ENCODE data around the gene CNBD2.

CNBD2 gene

DNA sequence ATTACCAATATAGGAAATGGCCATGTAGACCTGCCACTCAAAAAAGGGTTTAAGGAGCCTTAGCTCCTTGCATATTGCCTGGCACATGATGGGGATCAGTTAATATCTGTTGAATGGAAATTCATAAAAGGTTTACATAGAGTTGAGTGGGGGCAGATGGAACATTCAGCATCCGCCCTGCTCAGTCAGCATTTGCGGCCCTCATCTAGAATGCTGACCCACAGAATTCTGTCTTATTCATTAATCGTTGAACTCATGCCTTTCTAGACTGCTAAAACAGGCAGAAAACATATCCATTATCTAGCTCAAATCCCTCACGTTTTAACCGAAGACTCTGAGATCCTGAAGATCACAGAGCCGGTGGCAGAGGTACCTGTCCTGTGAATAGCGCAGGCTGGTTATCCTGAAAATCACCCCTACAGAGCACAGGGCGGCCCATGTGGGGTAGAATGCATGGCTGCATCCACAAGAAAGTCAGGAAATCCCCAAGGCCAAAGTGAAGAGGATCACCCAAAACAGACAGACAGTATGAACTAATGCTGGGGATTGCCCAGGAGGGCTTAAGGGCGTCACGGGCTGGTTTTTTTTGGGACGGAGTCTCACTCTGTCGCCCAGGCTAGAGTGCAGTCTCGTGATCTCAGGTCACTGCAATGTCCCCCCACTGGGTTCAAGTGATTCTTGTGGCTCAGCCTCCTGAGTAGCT, 59.9 kb downstream of the CNBD2 start:
- Histone ChIP-seq H3K4me2 (ENCODE audit: insufficient read depth, low read length, poor library complexity, severe bottlenecking) (no peak overlapping the region), H3K27me3 (ENCODE audit: control insufficient read depth in 3 of 3, insufficient read depth in 3 of 3, low read depth in 1 of 3, low read length in 3 of 3) (peaks cover 0 to 32% (median 0%) of the 10 kb centered on the region in 3 experiments), H4K8ac (ENCODE audit: low read depth, low read length) (no peak overlapping the region), H3K4me1 (ENCODE audit: control insufficient read depth in 2 of 2, insufficient read depth in 1 of 2, low read depth in 1 of 2, low read length in 2 of 2) (no peaks in the 10 kb centered on the region), H2AFZ (ENCODE audit: low read length) (no peak overlapping the region), H3K79me1 (ENCODE audit: low read depth, low read length) (no peaks in the 10 kb centered on the region), H2BK120ac (ENCODE audit: low read depth, low read length) (no peak overlapping the region), H3K4me3 (ENCODE audit: low read length in 2 of 2) (no peak overlapping the region), H3K23ac (ENCODE audit: low read depth, low read length, poor library complexity) (no peak overlapping the region), H2BK15ac (ENCODE audit: low read length) (no peak overlapping the region), H2AK5ac (ENCODE audit: low read depth, low read length) (no peak overlapping the region), H3K36me3 (replicated peaks in 1 of 2; ENCODE audit: control insufficient read depth in 2 of 2, insufficient read depth in 2 of 2, low read length in 2 of 2) (no peaks in the 10 kb centered on the region), H3K14ac (ENCODE audit: low read length) (no peak overlapping the region), H3K9ac (ENCODE audit: low read depth, low read length, poor library complexity) (no peak overlapping the region), H3K9me3 (replicated peaks in 1 of 2; ENCODE audit: control insufficient read depth in 2 of 2, insufficient read depth in 1 of 2, low read depth in 1 of 2, low read length in 2 of 2) (no peaks in the 10 kb centered on the region), H3K18ac (ENCODE audit: low read length) (no peak overlapping the region), H3K4ac (ENCODE audit: low read length) (no peak overlapping the region), H4K91ac (ENCODE audit: low read depth, low read length, poor library complexity) (no peak overlapping the region), H2BK12ac (ENCODE audit: low read length) (no peak overlapping the region), H3K27ac (replicated peaks; ENCODE audit: low read length) (no peak overlapping the region), H2BK5ac (ENCODE audit: low read length) (no peak overlapping the region)
- no CpG with 5 or more reads among the region's 13 CpGs for WGBS, 2 donors (ENCODE audit: extremely low coverage in 2 of 2, insufficient read length in 2 of 2, insufficient replicate concordance in 1 of 2)
- DNase-seq (ENCODE audit: low spot score) = no peak

GRCh38 chr20:36030149-36030548, 61.8 kb downstream of the CNBD2 start:
- H4K8ac ChIP-seq (ENCODE audit: low read depth, low read length) = no peak overlapping the region
- H3K4me1 ChIP-seq (ENCODE audit: control insufficient read depth in 2 of 2, insufficient read depth in 1 of 2, low read depth in 1 of 2, low read length in 2 of 2) = no peaks in the 10 kb centered on the region
- no peak overlapping the region for H2BK15ac ChIP-seq (ENCODE audit: low read length)
- no CpG with 5 or more reads among the region's 8 CpGs for WGBS, 2 donors (ENCODE audit: extremely low coverage in 2 of 2, insufficient read length in 2 of 2, insufficient replicate concordance in 1 of 2)
- H3K27me3 ChIP-seq (ENCODE audit: control insufficient read depth in 3 of 3, insufficient read depth in 3 of 3, low read depth in 1 of 3, low read length in 3 of 3) = peaks cover 0 to 32% (median 0%) of the 10 kb centered on the region in 3 experiments
- no peak overlapping the region for H2AFZ ChIP-seq (ENCODE audit: low read length)
- no peak overlapping the region for H2AK5ac ChIP-seq (ENCODE audit: low read depth, low read length)
- no peak overlapping the region for H3K27ac ChIP-seq (replicated peaks; ENCODE audit: low read length)
- no peak overlapping the region for H3K14ac ChIP-seq (ENCODE audit: low read length)
- H3K4ac ChIP-seq (ENCODE audit: low read length) = no peak overlapping the region
- DNase-seq (ENCODE audit: low spot score) = no peak
- H2BK5ac ChIP-seq (ENCODE audit: low read length) = no peak overlapping the region
- H3K4me3 ChIP-seq (ENCODE audit: low read length in 2 of 2) = no peak overlapping the region
- H2BK120ac ChIP-seq (ENCODE audit: low read depth, low read length) = no peak overlapping the region
- H3K79me1 ChIP-seq (ENCODE audit: low read depth, low read length) = no peaks in the 10 kb centered on the region
- no peak overlapping the region for H3K23ac ChIP-seq (ENCODE audit: low read depth, low read length, poor library complexity)
- no peak overlapping the region for H3K4me2 ChIP-seq (ENCODE audit: insufficient read depth, low read length, poor library complexity, severe bottlenecking)
- H2BK12ac ChIP-seq (ENCODE audit: low read length) = no peak overlapping the region
- H3K9me3 ChIP-seq (replicated peaks in 1 of 2; ENCODE audit: control insufficient read depth in 2 of 2, insufficient read depth in 1 of 2, low read depth in 1 of 2, low read length in 2 of 2) = no peaks in the 10 kb centered on the region
- no peak overlapping the region for H3K9ac ChIP-seq (ENCODE audit: low read depth, low read length, poor library complexity)
- H4K91ac ChIP-seq (ENCODE audit: low read depth, low read length, poor library complexity) = no peak overlapping the region
- H3K36me3 ChIP-seq (replicated peaks in 1 of 2; ENCODE audit: control insufficient read depth in 2 of 2, insufficient read depth in 2 of 2, low read length in 2 of 2) = no peaks in the 10 kb centered on the region
- no peak overlapping the region for H3K18ac ChIP-seq (ENCODE audit: low read length)

- no peak overlapping the region for H3K14ac ChIP-seq (ENCODE audit: low read length)
- H3K4me2 ChIP-seq (ENCODE audit: insufficient read depth, low read length, poor library complexity, severe bottlenecking) = no peak overlapping the region
- H3K36me3 ChIP-seq (replicated peaks in 1 of 2; ENCODE audit: control insufficient read depth in 2 of 2, insufficient read depth in 2 of 2, low read length in 2 of 2) = no peaks in the 10 kb centered on the region
- peaks cover 0 to 29% (median 0%) of the 10 kb centered on the region in 3 experiments for H3K27me3 ChIP-seq (ENCODE audit: control insufficient read depth in 3 of 3, insufficient read depth in 3 of 3, low read depth in 1 of 3, low read length in 3 of 3)
- H2BK15ac ChIP-seq (ENCODE audit: low read length) = no peak overlapping the region
- no peak overlapping the region for H2AFZ ChIP-seq (ENCODE audit: low read length)
- no peak overlapping the region for H3K23ac ChIP-seq (ENCODE audit: low read depth, low read length, poor library complexity)
- H2BK12ac ChIP-seq (ENCODE audit: low read length) = no peak overlapping the region
- H4K91ac ChIP-seq (ENCODE audit: low read depth, low read length, poor library complexity) = no peak overlapping the region
- H3K79me1 ChIP-seq (ENCODE audit: low read depth, low read length) = no peaks in the 10 kb centered on the region
- no peaks in the 10 kb centered on the region for H3K9me3 ChIP-seq (replicated peaks in 1 of 2; ENCODE audit: control insufficient read depth in 2 of 2, insufficient read depth in 1 of 2, low read depth in 1 of 2, low read length in 2 of 2)
- H2BK120ac ChIP-seq (ENCODE audit: low read depth, low read length) = no peak overlapping the region
- DNase-seq (ENCODE audit: low spot score) = no peak
- H3K27ac ChIP-seq (replicated peaks; ENCODE audit: low read length) = no peak overlapping the region
- H2AK5ac ChIP-seq (ENCODE audit: low read depth, low read length) = no peak overlapping the region
- H3K4ac ChIP-seq (ENCODE audit: low read length) = no peak overlapping the region
- WGBS, 2 donors (ENCODE audit: extremely low coverage in 2 of 2, insufficient read length in 2 of 2, insufficient replicate concordance in 1 of 2) = no CpG with 5 or more reads among the region's 3 CpGs
- H3K4me1 ChIP-seq (ENCODE audit: control insufficient read depth in 2 of 2, insufficient read depth in 1 of 2, low read depth in 1 of 2, low read length in 2 of 2) = peaks cover 0 to 2% of the 10 kb centered on the region in 2 donors
- H2BK5ac ChIP-seq (ENCODE audit: low read length) = no peak overlapping the region
- H3K4me3 ChIP-seq (ENCODE audit: low read length in 2 of 2) = no peak overlapping the region
- H4K8ac ChIP-seq (ENCODE audit: low read depth, low read length) = no peak overlapping the region
- H3K9ac ChIP-seq (ENCODE audit: low read depth, low read length, poor library complexity) = no peak overlapping the region
- H3K18ac ChIP-seq (ENCODE audit: low read length) = no peak overlapping the region
These were observed 63.4 kb downstream of the CNBD2 start for GRCh38 chr20:36031806-36032205.

- no peak overlapping the region for H3K4ac ChIP-seq (ENCODE audit: low read length)
- no peak overlapping the region for H2BK12ac ChIP-seq (ENCODE audit: low read length)
- no peak overlapping the region for H3K18ac ChIP-seq (ENCODE audit: low read length)
- peaks cover 0 to 13% (median 0%) of the 10 kb centered on the region in 3 experiments for H3K27me3 ChIP-seq (ENCODE audit: control insufficient read depth in 3 of 3, insufficient read depth in 3 of 3, low read depth in 1 of 3, low read length in 3 of 3)
- H2AFZ ChIP-seq (ENCODE audit: low read length) = no peak overlapping the region
- H3K36me3 ChIP-seq (replicated peaks in 1 of 2; ENCODE audit: control insufficient read depth in 2 of 2, insufficient read depth in 2 of 2, low read length in 2 of 2) = no peaks in the 10 kb centered on the region
- no peak overlapping the region for H2BK5ac ChIP-seq (ENCODE audit: low read length)
- no peak overlapping the region for H3K23ac ChIP-seq (ENCODE audit: low read depth, low read length, poor library complexity)
- H4K8ac ChIP-seq (ENCODE audit: low read depth, low read length) = no peak overlapping the region
- no peaks in the 10 kb centered on the region for H3K79me1 ChIP-seq (ENCODE audit: low read depth, low read length)
- no peak overlapping the region for H3K14ac ChIP-seq (ENCODE audit: low read length)
- H3K4me1 ChIP-seq (ENCODE audit: control insufficient read depth in 2 of 2, insufficient read depth in 1 of 2, low read depth in 1 of 2, low read length in 2 of 2) = peaks cover 0 to 2% of the 10 kb centered on the region in 2 donors
- 100% methylated on average over 1 of the region's 4 CpGs for WGBS, 2 donors (ENCODE audit: extremely low coverage in 2 of 2, insufficient read length in 2 of 2, insufficient replicate concordance in 1 of 2)
- no peak overlapping the region for H2BK15ac ChIP-seq (ENCODE audit: low read length)
- no peak overlapping the region for H3K4me2 ChIP-seq (ENCODE audit: insufficient read depth, low read length, poor library complexity, severe bottlenecking)
- H3K9ac ChIP-seq (ENCODE audit: low read depth, low read length, poor library complexity) = no peak overlapping the region
- no peak overlapping the region for H4K91ac ChIP-seq (ENCODE audit: low read depth, low read length, poor library complexity)
- H3K4me3 ChIP-seq (ENCODE audit: low read length in 2 of 2) = no peak overlapping the region
- no peak for DNase-seq (ENCODE audit: low spot score)
- H2AK5ac ChIP-seq (ENCODE audit: low read depth, low read length) = no peak overlapping the region
- no peaks in the 10 kb centered on the region for H3K9me3 ChIP-seq (replicated peaks in 1 of 2; ENCODE audit: control insufficient read depth in 2 of 2, insufficient read depth in 1 of 2, low read depth in 1 of 2, low read length in 2 of 2)
- no peak overlapping the region for H2BK120ac ChIP-seq (ENCODE audit: low read depth, low read length)
- no peak overlapping the region for H3K27ac ChIP-seq (replicated peaks; ENCODE audit: low read length)
These were observed 66.5 kb downstream of the CNBD2 start for GRCh38 chr20:36034875-36035274.

All from neuronal stem cell (in vitro differentiated cells).